ENCODE measurements around the gene LINC01488. TPM values are rescaled to one million over a fixed set of nuclear protein-coding genes. Genes with fewer than 3 reads are reported as not detected.

LINC01488 gene
- total and polyA plus RNA-seq, 7 donors, result 0.36 TPM; not detected in 6

DNA sequence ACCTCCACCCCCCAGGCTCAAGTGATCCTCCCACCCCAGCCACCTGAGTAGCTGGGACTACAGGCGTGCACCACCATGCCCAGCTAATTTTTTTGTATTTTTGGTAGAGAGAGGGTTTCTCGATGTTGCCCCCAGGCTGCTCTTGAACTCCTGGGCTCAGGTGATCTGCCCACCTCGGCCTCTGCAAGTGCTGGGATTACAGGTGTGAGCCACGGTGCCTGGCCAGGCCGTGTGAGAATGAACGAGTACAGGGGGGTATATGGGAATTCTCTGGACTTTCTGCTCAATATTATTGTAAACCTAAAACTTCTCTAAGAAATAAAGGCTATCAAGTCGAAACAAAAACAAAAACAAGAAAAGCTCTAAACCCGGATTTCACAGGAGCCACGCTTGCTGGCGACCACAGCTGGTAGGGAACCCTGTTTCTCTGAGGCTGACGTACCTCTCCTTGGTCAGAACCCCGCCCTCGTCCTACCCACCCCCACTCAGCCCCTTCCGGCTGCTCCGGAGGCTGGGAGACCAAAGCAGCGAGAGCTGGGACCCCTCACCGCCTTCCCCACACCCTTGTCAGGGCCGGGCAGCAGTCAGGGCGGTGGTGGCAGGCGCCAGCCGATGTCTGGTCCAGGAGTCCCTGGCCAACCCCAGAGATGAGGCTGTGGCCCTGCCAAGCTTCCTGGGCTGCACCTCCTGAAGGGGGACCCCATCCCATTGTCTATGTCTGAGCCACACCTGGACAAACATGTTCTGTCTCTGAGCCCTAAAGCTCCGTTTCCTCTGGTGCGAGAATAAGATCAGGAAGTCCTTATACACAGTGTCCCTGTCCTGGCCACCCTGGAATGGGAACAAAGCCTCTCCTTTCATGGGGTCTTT is 52.1 kb downstream of the LINC01488 start:
- Histone ChIP-seq H3K9me3 (no peaks in the 10 kb centered on the region), H3K36me3 (no peaks in the 10 kb centered on the region), H3K4me1 (no peaks in the 10 kb centered on the region), H3K27ac (no peak overlapping the region), H3K4me3 (no peak overlapping the region), H3K27me3 (no peaks in the 10 kb centered on the region)
- peak; percentile 53 for DNase-seq
- TF ChIP-seq POLR2AphosphoS5 (IDR thresholded peaks at IDR 0.05) (no peak), EP300 (IDR thresholded peaks at IDR 0.05) (no peak), POLR2A (IDR thresholded peaks at IDR 0.05) (no peak)
- TF ChIP-seq, protein P1, sequence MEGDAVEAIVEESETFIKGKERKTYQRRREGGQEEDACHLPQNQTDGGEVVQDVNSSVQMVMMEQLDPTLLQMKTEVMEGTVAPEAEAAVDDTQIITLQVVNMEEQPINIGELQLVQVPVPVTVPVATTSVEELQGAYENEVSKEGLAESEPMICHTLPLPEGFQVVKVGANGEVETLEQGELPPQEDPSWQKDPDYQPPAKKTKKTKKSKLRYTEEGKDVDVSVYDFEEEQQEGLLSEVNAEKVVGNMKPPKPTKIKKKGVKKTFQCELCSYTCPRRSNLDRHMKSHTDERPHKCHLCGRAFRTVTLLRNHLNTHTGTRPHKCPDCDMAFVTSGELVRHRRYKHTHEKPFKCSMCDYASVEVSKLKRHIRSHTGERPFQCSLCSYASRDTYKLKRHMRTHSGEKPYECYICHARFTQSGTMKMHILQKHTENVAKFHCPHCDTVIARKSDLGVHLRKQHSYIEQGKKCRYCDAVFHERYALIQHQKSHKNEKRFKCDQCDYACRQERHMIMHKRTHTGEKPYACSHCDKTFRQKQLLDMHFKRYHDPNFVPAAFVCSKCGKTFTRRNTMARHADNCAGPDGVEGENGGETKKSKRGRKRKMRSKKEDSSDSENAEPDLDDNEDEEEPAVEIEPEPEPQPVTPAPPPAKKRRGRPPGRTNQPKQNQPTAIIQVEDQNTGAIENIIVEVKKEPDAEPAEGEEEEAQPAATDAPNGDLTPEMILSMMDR (IDR thresholded peaks at IDR 0.05), result no peak
- 79 to 85% methylated on average over 23 of the region's 23 CpGs for WGBS, 2 donors
- intact Hi-C loops (cut with DNase I), result no loop called here

DNA sequence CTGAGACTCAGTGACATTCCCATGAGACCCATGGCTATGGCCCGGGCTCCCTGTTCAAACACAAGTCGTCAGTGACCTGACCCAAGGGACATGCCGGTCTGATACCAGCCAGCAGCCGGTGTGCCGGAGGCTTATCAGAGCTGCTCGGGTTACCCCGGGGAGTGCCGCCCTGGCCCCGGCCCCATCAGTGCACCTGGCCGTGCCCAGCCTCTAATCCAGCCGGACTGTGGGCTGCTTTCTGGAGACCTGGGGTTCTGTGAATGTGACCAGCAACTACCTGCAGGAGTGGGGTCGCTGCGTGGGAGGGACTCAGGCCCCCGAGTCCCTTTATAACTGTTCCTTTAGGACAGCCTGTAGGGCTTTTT is 52.7 kb downstream of the LINC01488 start:
- no peak for DNase-seq

DNA sequence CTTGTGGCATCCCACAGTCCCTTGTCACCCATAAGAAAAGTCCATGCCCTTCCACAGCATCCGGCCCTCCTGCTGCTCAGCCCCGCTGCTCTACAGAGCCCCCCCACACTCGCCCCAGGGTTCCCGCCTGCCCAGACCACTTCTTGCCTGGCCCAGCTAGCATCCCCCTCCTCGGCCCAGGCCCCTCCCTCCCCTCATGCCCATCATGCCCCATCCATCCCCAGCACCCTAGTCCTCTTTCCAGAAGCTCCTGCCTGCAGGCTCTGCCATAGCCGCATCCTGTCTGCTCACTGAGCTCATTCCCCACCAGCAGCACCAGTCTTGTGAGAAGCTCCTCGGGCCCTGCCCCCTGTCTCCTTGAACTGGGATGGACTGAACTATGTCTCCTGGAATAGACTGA is 54.4 kb downstream of the LINC01488 start:
- WGBS, 2 donors, result 83 to 92% methylated on average over 7 of the region's 7 CpGs
- H3K9me3 ChIP-seq, result no peaks in the 10 kb centered on the region
- intact Hi-C loops (cut with DNase I), result no loop called here
- peak; percentile 41 for DNase-seq
- no peaks in the 10 kb centered on the region for H3K36me3 ChIP-seq
- TF ChIP-seq POLR2A (IDR thresholded peaks at IDR 0.05) (no peak), EP300 (IDR thresholded peaks at IDR 0.05) (no peak), POLR2AphosphoS5 (IDR thresholded peaks at IDR 0.05) (no peak)
- TF ChIP-seq, protein P1 (IDR thresholded peaks at IDR 0.05), result no peak
- no peak overlapping the region for H3K27ac ChIP-seq
- no peaks in the 10 kb centered on the region for H3K4me1 ChIP-seq
- no peaks in the 10 kb centered on the region for H3K27me3 ChIP-seq
- H3K4me3 ChIP-seq, result no peak overlapping the region

More for the DNA sequence above, 52.7 kb downstream of the LINC01488 start:
- Histone ChIP-seq H3K27me3 (no peaks in the 10 kb centered on the region), H3K4me1 (no peaks in the 10 kb centered on the region), H3K27ac (no peak overlapping the region), H3K36me3 (no peaks in the 10 kb centered on the region), H3K4me3 (no peak overlapping the region), H3K9me3 (no peaks in the 10 kb centered on the region)
- TF ChIP-seq, protein P1 (IDR thresholded peaks at IDR 0.05), result no peak
- no peak for TF ChIP-seq POLR2AphosphoS5 (IDR thresholded peaks at IDR 0.05)
- no peak for TF ChIP-seq EP300 (IDR thresholded peaks at IDR 0.05)
- no peak for TF ChIP-seq POLR2A (IDR thresholded peaks at IDR 0.05)
- 24 to 70% methylated on average over 14 of the region's 14 CpGs for WGBS, 2 donors
- intact Hi-C loops (cut with DNase I), result no loop called here

DNA sequence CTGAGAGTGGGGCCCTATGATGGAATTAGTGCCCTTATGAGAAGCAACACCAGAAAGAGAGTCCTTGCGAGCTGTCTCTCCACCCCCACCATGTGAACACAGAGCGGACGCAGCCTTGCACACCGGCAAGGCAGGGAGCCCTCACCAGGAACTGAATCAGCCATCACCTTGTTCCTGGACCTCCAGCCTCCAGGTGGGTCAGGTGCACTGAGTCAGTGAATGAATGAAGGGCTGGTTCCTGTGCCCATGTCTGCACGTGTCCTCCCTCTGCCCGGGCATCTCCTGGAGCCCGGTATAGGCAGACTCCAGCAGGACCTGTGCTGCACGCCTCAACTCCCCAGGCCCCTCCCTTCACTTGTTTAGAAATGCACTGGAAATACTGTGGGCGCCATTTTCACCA is 54.9 kb downstream of the LINC01488 start:
- Histone ChIP-seq H3K4me1 (no peaks in the 10 kb centered on the region), H3K27me3 (no peaks in the 10 kb centered on the region), H3K4me3 (no peak overlapping the region), H3K27ac (no peak overlapping the region), H3K36me3 (no peaks in the 10 kb centered on the region), H3K9me3 (no peaks in the 10 kb centered on the region)
- TF ChIP-seq, protein P1 (IDR thresholded peaks at IDR 0.05), result no peak
- TF ChIP-seq POLR2A (IDR thresholded peaks at IDR 0.05) (no peak), EP300 (IDR thresholded peaks at IDR 0.05) (no peak), POLR2AphosphoS5 (IDR thresholded peaks at IDR 0.05) (no peak)
- 94% methylated on average over 9 of the region's 9 CpGs for WGBS, 2 donors
- intact Hi-C loops (cut with DNase I), result no loop called here
- peak; percentile 30 for DNase-seq

Measured in sigmoid colon (tissue), 7 donors.